LNCaP clone FGC (cell line): ENCODE measurements around the gene KIF17.

Source experiments
- DNase-seq: peaks from one replicate; pipeline ENCODE4 v3.0.0-alpha.2; 2011; ENCODE audit warnings: low read depth
- H3K4me3 ChIP-seq: 2 replicates; pipeline ENCODE4 v1.5.1; 2011; ENCODE audit warnings: mild to moderate bottlenecking, low read depth, low read length, control low read depth
- CTCF ChIP-seq: IDR thresholded peaks from 2 replicates; pipeline ENCODE4 v1.5.1; 2012; ENCODE audit warnings: mild to moderate bottlenecking; ENCODE audit not compliant: control insufficient read depth, insufficient read depth; ENCODE audit errors: extremely low read depth

KIF17 gene

DNA sequence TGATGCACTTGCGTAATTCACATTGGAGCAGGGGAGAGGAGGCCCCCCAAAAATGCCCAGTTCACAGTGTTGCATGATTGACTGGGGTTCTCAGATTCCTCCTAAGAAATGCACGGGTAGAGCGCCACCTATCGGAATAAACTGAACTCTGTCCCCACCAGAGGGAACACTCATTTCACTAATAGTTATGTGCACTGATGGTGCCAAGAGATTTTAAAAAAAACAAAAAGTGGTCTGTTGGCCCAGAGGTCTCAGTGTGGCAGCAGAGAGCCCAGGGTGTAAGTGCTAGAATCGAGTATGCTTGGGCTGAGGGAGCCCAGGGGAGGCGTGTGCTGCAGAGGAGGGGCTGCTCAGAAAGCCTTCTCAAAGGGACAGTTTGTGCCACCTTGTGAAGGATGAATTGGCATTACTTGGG, 77.6 kb downstream of the KIF17 start:
- DNase-seq = no peak
- TF ChIP-seq CTCF = peak; percentile 52
- no peak overlapping the region for H3K4me3 ChIP-seq

GRCh38 chr1:20636785-20637347, 80.9 kb downstream of the KIF17 start:
- TF ChIP-seq CTCF = no peak
- DNase-seq = no peak

GRCh38 chr1:20634594-20635084, 83.2 kb downstream of the KIF17 start:
- H3K4me3 ChIP-seq = peak overlapping the region; percentile 54
- no peak for TF ChIP-seq CTCF
- no peak for DNase-seq

More at GRCh38 chr1:20636785-20637347, 80.9 kb downstream of the KIF17 start:
- H3K4me3 ChIP-seq = no peak overlapping the region

DNA sequence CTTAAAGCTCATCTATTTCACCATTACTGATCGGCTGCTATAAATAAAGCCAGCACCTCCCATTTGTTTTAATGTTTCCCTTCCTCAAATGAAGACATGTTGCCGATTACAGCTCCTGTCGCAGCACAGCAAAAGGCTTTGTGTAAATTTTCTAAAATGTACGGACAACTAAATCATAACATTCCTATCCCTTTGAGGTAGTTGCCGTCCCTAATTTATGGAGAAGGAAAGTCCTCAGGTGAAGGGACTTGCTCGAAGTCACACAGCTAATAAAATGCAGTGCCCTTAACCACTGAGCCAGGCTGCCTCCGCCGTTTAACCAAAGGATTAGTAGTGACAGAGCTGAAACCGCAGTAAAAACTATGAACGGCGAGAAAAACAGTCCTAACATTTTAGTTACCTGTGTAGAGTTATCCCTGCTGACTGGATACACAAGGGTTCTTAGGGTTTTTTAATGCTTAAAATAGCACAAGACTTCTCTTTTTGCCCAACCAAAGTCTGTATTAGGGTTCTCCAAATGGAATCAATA, 83.7 kb downstream of the KIF17 start:
- DNase-seq = no peak
- TF ChIP-seq CTCF = no peak
- H3K4me3 ChIP-seq = peak overlapping the region; percentile 54

DNA sequence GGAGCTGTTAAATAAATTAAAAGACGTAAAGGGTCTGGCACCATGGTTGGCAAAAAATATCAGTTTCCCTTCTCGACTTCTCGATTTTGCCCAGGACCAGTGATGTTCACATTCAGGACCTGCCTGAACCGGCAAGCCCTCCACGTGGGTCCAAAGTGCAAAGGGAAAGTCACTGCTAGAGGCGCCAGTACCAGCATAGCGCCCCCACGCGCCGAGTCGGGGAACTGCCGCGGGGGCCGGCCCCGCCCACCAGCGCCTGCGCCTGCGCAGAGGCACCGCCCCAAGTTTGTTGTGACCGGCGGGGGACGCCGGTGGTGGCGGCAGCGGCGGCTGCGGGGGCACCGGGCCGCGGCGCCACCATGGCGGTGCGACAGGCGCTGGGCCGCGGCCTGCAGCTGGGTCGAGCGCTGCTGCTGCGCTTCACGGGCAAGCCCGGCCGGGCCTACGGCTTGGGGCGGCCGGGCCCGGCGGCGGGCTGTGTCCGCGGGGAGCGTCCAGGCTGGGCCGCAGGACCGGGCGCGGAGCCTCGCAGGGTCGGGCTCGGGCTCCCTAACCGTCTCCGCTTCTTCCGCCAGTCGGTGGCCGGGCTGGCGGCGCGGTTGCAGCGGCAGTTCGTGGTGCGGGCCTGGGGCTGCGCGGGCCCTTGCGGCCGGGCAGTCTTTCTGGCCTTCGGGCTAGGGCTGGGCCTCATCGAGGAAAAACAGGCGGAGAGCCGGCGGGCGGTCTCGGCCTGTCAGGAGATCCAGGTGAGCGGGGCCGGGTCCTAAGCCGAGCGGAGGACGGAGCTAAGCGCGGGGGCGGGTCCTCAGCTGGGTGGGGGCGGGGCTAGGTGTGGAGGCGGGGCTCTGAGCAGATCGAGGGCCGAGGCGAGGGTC, 84.4 kb downstream of the KIF17 start, which contains the start of gene PINK1:
TSS of gene PINK1 (plus strand) at position 269 of the 875 bp plus-strand sequence. CDS start at position 360, 91 bp downstream.
- peak; percentile 71 for TF ChIP-seq CTCF
- DNase-seq = no peak
- H3K4me3 ChIP-seq = peak within 1 kb of the TSS; percentile 54

DNA sequence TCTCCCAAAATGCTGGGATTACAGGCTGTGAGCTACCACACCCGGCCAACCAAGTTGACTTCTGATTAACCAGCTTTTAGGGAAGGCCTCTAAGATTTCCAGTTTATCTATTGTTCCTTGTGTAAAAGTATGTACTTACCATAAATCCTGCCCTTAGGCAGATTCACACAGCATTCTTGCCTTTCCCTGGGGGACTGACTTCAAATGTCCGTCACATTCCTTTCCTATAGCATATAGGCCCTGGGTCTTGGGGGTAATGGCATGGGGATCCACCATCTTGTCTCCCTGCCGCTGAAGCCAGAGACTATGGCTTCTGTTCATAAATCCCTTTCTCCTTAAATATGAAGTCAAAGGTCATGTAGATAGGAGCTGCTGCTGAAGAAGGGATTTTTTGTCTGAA, 85.4 kb downstream of the KIF17 start:
- no peak for DNase-seq
- H3K4me3 ChIP-seq = no peak overlapping the region
- no peak for TF ChIP-seq CTCF
